Activated T-cell treated with anti-CD3 and anti-CD28 coated beads, Interleukin-2, amount 50 U/mL, for 72 hours (primary cell): ENCODE data around the gene MAGI1. TPM values are rescaled to one million over a fixed set of nuclear protein-coding genes. Genes with fewer than 3 reads are reported as not detected.

Experiments used
- ATAC-seq, 2 donors: fragments of 150-1000 bp; cut with Tn5 transposase; replicated peaks in 1 of 2; 2 replicates each; pipeline ENCODE4 v1.10.0; 2021; ENCODE audit warnings: moderate library complexity in 2 of 2, mild to moderate bottlenecking in 1 of 2
- DNase-seq, 2 donors: peaks; one replicate each; pipeline ENCODE4 v3.0.0; 2021 to 2022; ENCODE audit warnings: mixed read lengths in 1 of 2
- H3K27ac Mint-ChIP-seq: one replicate; pipeline ENCODE4 v1.8.0; 2022; ENCODE audit warnings: mild to moderate bottlenecking, moderate library complexity, mixed read lengths
- H3K27me3 Mint-ChIP-seq: one replicate; pipeline ENCODE4 v1.8.0; 2022; ENCODE audit warnings: low read depth, mixed read lengths
- H3K36me3 Mint-ChIP-seq, 2 donors: one replicate each; pipeline ENCODE4 v1.8.0; 2022; ENCODE audit warnings: mixed read lengths in 2 of 2, mild to moderate bottlenecking in 1 of 2; ENCODE audit not compliant: insufficient read depth in 2 of 2
- H3K4me1 Mint-ChIP-seq: one replicate; pipeline ENCODE4 v1.8.0; 2022; ENCODE audit warnings: low read depth, mixed read lengths
- H3K4me3 Mint-ChIP-seq, 2 donors: one replicate each; pipeline ENCODE4 v1.8.0; 2022; ENCODE audit warnings: mild to moderate bottlenecking in 2 of 2, mixed read lengths in 2 of 2, moderate library complexity in 2 of 2
- H3K9me3 Mint-ChIP-seq, 2 donors: one replicate each; pipeline ENCODE4 v1.8.0; 2022; ENCODE audit warnings: mixed read lengths in 2 of 2
- total RNA-seq, 2 donors: library from RNA; stranded (reverse); gene quantifications; one replicate each; pipeline ENCODE4 v1.2.3, GENCODE V29; 2022

MAGI1 gene
- total RNA-seq, 2 donors from 2014 or later: 0.41 to 0.67 TPM

DNA sequence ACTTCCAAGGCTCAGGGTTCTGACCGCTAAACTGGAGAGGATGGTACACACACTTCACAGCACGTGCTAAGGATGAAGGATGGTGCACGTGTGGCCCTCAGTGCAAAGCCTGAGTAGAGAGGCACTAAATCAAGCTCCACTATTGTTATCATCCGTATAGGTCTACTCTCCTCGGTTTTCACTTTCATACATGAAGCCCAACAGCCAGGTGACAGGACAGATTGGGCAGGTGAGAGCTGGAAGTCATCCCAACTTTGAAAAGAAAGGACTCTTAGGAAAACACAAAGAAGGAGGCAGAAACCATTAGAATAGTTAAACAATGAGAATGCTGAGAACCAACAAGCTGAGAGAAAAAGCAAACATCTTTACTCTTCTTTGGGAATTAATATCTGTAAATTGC is 21.1 kb downstream of the MAGI1 start:
- H3K27me3 Mint-ChIP-seq: peaks cover 6% of the 10 kb centered on the region
- H3K36me3 Mint-ChIP-seq: peaks cover 0 to 2% of the 10 kb centered on the region in 2 donors
- ATAC-seq (no peak), DNase-seq (no peak)
- H3K9me3 Mint-ChIP-seq: no peaks in the 10 kb centered on the region
- no peak overlapping the region for H3K27ac Mint-ChIP-seq
- H3K4me1 Mint-ChIP-seq: no peaks in the 10 kb centered on the region
- H3K4me3 Mint-ChIP-seq: no peak overlapping the region

DNA sequence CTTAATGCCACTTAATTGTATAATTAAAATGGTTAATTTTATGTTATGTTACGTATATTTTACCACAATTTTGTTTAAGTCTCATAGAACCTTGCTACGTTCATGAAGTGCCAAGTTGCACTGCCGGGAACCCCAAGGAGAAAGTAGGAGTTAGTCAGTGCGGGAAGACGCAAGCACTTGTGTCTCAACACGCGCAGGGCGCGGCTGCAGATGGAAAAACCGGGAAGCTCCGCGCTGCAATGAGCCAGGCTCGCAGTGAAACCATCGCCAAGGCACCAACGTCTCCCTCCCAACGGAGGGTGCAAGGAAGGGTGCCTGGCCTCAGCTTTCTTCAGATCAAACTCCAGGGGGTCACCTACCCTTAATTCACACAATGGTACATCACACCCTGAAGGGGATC is 21.6 kb downstream of the MAGI1 start:
- Mint-ChIP-seq H3K4me3 (no peak overlapping the region), H3K27me3 (peaks cover 6% of the 10 kb centered on the region), H3K36me3 (peaks cover 0 to 2% of the 10 kb centered on the region in 2 donors), H3K4me1 (no peaks in the 10 kb centered on the region), H3K27ac (no peak overlapping the region), H3K9me3 (no peaks in the 10 kb centered on the region)
- DNase-seq (no peak), ATAC-seq (no peak)

DNA sequence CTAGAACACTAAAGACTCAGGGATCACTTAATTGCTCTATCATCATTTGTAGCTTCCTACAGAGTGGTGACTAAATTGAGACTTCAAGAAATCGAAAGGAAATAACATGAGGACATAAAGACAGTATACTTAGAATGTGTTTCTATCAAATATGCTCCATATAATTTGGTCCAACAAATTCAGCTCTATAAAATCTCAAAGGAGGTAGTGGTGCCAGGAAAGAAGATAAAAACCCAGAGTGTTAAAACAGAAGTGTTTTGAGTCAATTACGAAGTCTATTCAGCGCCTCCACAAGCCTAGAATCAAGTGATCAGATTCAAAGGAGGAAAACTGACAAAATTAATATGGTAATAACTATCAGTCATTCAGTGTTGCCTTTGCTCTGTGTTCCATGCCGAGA is 22.9 kb downstream of the MAGI1 start:
- ATAC-seq: no peak
- no peak overlapping the region for H3K27ac Mint-ChIP-seq

DNA sequence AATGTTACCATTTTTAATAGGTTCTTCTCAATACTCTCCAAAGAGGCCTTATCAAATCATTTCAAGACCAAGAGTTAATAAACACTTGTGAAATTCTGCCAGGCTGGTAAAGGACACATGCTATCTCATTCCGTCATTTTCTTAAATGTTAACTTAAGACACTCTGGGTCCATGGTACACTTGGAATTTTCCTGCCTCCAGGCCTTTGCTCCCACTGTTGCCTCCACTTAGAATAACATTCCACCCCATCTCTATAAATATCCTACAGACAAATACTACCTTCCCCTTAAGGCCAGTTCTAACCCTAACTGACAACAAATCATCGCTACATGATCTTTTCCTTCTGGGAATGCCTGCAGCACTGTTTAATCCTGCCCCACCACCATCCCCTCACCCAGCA is 24.1 kb downstream of the MAGI1 start:
- Mint-ChIP-seq H3K27me3 (no peaks in the 10 kb centered on the region), H3K27ac (no peak overlapping the region), H3K9me3 (no peaks in the 10 kb centered on the region), H3K4me3 (no peak overlapping the region), H3K4me1 (no peaks in the 10 kb centered on the region), H3K36me3 (peaks cover 0 to 2% of the 10 kb centered on the region in 2 donors)
- DNase-seq (no peak), ATAC-seq (no peak)

More for the DNA sequence above, 22.9 kb downstream of the MAGI1 start:
- no peaks in the 10 kb centered on the region for H3K4me1 Mint-ChIP-seq
- no peak overlapping the region for H3K4me3 Mint-ChIP-seq
- DNase-seq: no peak
- peaks cover 3% of the 10 kb centered on the region for H3K27me3 Mint-ChIP-seq
- peaks cover 0 to 2% of the 10 kb centered on the region in 2 donors for H3K36me3 Mint-ChIP-seq
- no peaks in the 10 kb centered on the region for H3K9me3 Mint-ChIP-seq

DNA sequence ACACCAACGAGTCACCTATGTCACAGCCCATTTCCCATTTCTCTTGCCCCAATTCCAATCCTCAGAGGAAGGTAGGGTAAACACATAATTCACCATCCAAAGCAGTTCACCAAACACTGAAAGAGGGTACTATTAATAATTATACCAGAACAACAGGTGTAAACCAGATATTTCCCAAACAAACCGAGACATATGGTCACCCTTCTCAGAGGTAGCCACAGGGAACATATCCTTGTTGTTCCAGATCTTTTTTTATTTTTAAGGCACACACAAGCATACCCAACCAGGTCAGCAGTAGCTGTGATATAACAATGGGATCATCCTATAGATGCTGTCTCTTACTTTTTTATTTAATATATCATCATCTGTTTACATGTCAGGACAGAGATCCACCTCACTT is 24.7 kb downstream of the MAGI1 start:
- no peak for DNase-seq
- Mint-ChIP-seq H3K9me3 (no peaks in the 10 kb centered on the region), H3K4me1 (no peaks in the 10 kb centered on the region), H3K27ac (no peak overlapping the region), H3K27me3 (no peaks in the 10 kb centered on the region), H3K36me3 (peaks cover 0 to 2% of the 10 kb centered on the region in 2 donors), H3K4me3 (no peak overlapping the region)
- no peak for ATAC-seq

DNA sequence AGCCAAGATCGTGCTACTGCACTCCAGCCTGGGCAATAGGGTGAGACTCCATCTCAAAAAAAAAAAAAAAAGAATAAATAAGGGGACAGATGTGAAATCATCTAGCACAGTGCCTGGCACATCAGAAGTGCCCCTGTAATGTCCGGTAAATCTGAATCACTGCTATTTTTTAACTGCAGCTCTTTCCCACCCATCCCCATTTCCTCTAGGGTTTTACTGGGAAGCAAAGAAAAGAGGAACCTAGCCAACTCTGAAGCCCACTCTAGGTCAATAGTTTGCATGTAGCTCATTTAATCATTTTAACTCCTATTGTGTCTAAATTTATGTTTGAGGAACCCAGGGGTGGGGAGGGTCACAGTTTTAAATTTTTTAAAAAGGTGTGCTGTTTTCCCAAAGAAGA is 26.0 kb downstream of the MAGI1 start:
- Mint-ChIP-seq H3K36me3 (peaks cover 0 to 2% of the 10 kb centered on the region in 2 donors), H3K4me1 (no peaks in the 10 kb centered on the region), H3K27me3 (no peaks in the 10 kb centered on the region), H3K4me3 (no peak overlapping the region), H3K9me3 (no peaks in the 10 kb centered on the region), H3K27ac (no peak overlapping the region)
- ATAC-seq (no peak), DNase-seq (no peak)

DNA sequence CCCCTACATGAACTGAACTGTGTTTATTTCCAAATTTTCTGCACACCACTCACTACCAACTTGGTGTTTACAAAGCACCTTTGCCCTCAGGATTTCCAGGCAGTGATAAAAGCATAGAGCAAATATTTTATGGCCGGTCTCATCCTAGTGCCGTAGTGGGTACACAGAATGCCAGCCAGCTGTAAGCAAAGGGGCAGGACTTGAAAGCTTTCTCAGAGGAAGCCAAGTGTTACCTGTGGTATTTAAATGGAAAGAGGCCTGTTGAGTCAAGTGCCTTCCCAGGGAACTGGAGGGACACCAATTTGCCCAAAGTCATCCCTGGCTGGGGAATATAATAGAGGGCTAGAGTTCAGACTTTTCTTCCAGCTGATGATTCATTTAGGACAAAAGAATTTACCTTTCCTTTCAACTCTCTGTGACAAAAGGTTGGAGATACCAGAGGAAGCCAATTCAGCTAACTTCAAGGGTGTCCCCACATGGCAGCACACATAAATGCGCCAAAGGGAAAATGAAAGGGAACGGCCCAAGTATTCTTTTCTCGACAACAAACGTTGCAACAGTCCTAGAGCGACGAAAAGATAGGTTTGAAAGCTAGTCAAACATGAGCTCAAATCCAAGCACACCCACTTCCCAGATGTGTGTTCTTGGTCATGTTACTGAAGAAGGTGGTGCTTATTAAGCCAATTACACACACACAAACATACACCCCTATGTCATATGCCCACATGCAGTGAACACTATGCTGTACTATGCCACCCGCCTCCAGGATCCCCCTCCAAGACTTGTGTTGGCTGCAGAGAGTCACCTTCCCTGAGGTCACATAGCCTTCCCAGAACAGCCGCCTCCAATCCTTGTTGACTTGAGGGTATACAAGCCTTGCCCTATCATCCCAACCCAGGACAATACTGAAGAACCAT is 27.7 kb downstream of the MAGI1 start:
- Mint-ChIP-seq H3K4me1 (no peaks in the 10 kb centered on the region), H3K36me3 (no peaks in the 10 kb centered on the region)
- ATAC-seq: no peak

DNA sequence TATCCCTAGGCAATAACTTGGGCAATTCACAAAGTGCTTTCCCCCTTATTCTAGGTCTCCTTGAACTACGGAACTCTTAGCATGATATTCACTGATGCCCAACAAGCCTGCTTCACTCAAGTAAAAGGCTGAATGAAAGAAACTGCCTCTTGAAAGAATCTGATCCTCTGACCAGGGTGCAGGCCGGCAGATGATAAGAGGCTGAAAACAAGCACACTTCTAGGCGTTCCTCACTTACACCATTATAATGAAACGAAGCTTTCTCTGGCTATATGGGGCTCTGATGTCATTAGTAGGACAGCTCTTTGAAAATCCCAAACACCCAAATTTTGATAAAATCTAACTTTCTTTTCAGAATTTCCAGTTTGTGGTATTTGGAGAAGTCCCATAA is 28.4 kb downstream of the MAGI1 start:
- Mint-ChIP-seq H3K27ac (no peak overlapping the region), H3K4me1 (no peaks in the 10 kb centered on the region), H3K36me3 (no peaks in the 10 kb centered on the region), H3K4me3 (no peak overlapping the region), H3K27me3 (peaks cover 5% of the 10 kb centered on the region), H3K9me3 (no peaks in the 10 kb centered on the region)
- DNase-seq: no peak
- no peak for ATAC-seq

More for the DNA sequence above, 27.7 kb downstream of the MAGI1 start:
- no peaks in the 10 kb centered on the region for H3K27me3 Mint-ChIP-seq
- no peak overlapping the region for H3K4me3 Mint-ChIP-seq
- H3K27ac Mint-ChIP-seq: no peak overlapping the region
- no peak for DNase-seq
- H3K9me3 Mint-ChIP-seq: no peaks in the 10 kb centered on the region

DNA sequence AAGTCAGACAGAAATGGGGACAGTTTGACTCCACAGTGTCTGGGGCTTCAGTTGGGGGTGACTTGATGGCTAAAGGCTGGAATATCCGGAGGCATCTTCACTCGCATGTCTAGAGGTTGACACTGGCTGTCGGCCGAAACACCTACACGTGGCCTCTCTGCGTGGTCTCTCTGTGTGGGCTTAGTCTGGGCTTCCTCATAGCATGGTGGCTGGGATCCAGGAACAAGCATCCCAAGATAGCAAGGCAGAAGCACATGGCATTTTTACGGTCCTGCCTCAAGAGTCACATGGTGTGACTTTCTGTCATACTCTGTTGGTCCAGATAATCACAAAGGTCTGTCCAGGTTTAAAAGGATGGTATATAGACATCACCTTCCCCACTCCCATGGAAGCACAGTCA is 34.5 kb downstream of the MAGI1 start:
- DNase-seq (no peak), ATAC-seq (no peak)
- H3K4me3 Mint-ChIP-seq: no peak overlapping the region
- no peaks in the 10 kb centered on the region for H3K4me1 Mint-ChIP-seq
- peaks cover 18% of the 10 kb centered on the region for H3K27me3 Mint-ChIP-seq
- H3K27ac Mint-ChIP-seq: no peak overlapping the region
- no peaks in the 10 kb centered on the region for H3K36me3 Mint-ChIP-seq
- no peaks in the 10 kb centered on the region for H3K9me3 Mint-ChIP-seq

DNA sequence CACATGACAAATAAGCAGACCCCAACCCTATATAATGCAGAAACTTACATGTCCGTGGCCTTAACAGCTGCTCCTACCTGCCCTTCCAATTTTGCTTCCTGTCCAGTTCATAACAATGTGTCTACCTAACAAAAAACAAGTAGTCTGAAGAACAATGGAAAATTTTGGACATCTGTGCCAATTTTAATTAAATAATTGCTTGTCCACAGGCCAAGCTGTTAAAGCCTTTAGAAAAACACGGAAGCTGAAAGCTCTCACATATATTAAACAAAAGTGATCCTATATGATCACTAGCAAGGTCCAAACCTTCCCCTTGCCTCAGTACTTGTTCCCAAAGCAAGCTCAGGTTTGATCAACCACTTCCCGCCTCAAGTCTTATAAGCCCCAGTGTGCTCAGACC is 37.1 kb downstream of the MAGI1 start:
- Mint-ChIP-seq H3K36me3 (no peaks in the 10 kb centered on the region), H3K27me3 (peaks cover 18% of the 10 kb centered on the region), H3K4me3 (no peak overlapping the region), H3K27ac (no peak overlapping the region), H3K9me3 (no peaks in the 10 kb centered on the region), H3K4me1 (no peaks in the 10 kb centered on the region)
- no peak for DNase-seq
- ATAC-seq: no peak

DNA sequence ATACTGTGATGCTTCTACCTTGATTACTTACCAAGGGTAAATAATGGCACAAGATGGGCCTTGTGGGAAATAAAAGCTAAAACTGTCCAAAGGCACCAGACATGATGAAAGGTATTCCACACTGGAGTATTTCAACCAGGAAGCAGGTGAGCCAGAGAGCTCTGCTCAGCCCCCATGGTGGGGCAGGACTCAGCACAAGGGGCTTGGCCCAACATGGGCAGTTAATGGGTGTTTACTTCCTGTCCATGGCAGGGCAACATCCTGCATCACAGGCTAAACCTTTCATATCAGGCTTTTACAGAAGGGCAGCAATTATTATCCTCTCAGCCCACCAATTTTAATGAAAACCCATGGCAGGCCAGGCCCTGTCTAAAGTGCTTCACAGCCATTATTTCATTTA is 38.2 kb downstream of the MAGI1 start:
- Mint-ChIP-seq H3K27ac (no peak overlapping the region), H3K4me1 (no peaks in the 10 kb centered on the region), H3K9me3 (no peaks in the 10 kb centered on the region), H3K36me3 (no peaks in the 10 kb centered on the region), H3K27me3 (peaks cover 15% of the 10 kb centered on the region), H3K4me3 (no peak overlapping the region)
- ATAC-seq (no peak), DNase-seq (no peak)

DNA sequence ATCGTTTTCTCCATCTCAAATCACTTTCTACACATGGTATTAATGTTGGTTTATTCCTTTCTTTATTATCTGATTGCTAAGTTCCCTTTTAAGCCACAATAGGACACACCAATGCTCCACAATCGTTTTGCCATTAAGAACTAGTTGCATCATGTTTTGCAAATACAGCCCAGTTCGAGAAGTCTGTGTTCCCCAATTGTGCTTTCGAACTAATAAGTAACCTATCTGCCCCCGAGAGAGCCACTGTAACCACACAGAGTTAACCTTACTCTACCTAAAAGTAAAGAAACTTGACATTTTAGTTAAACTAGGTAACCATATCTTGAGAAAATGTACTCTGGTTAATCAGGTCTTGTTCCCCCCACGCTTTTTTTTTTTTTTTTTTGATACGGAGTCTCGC is 39.1 kb downstream of the MAGI1 start:
- no peak overlapping the region for H3K27ac Mint-ChIP-seq
- H3K27me3 Mint-ChIP-seq: peaks cover 11% of the 10 kb centered on the region
- no peak for DNase-seq
- no peak overlapping the region for H3K4me3 Mint-ChIP-seq
- no peaks in the 10 kb centered on the region for H3K36me3 Mint-ChIP-seq
- no peak for ATAC-seq
- no peaks in the 10 kb centered on the region for H3K4me1 Mint-ChIP-seq
- no peaks in the 10 kb centered on the region for H3K9me3 Mint-ChIP-seq

DNA sequence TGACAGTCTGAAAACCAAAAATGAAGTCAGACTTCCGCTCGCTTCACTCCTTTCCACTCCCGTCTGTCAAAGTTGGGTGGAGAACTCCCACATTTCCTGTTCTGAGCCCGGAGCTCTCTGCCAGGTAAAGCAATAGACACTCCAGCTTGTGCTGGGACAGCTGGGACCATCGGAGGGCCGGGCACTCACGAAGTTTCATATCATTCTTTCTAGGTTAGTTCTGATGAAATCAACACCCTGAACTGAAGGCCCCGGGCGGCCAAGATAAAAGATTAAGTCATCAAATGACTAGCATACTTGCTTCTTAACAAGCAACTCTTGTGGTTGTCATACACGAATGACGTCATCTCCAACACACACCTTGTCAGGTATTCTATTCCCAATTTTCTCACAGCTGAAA is 42.1 kb downstream of the MAGI1 start:
- Mint-ChIP-seq H3K27me3 (no peaks in the 10 kb centered on the region), H3K4me1 (no peaks in the 10 kb centered on the region), H3K27ac (no peak overlapping the region), H3K4me3 (no peak overlapping the region), H3K36me3 (no peaks in the 10 kb centered on the region), H3K9me3 (peaks cover 0 to 2% of the 10 kb centered on the region in 2 donors)
- ATAC-seq: no peak
- DNase-seq: no peak

DNA sequence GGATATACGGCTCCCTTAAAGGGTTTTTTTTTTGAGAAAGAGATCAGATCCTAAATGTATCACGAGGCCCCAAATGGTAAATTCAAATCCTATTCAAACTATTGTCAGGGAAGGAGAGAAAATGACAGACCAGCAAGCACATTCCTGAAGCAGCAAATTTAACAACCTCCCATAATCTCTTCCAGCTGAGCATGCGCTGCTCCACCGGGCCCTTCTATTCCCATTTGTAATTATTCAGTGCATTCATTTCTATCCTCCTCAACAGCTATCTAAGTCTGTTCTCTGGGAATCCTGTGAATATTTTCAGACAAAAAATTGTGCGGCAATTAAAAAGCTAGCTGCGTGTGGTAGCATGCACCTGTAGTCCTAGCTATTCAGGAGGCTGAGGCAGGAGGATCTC is 43.2 kb downstream of the MAGI1 start:
- DNase-seq (no peak), ATAC-seq (no peak)
- peaks cover 0 to 2% of the 10 kb centered on the region in 2 donors for H3K9me3 Mint-ChIP-seq
- no peaks in the 10 kb centered on the region for H3K4me1 Mint-ChIP-seq
- H3K4me3 Mint-ChIP-seq: no peak overlapping the region
- no peaks in the 10 kb centered on the region for H3K27me3 Mint-ChIP-seq
- H3K36me3 Mint-ChIP-seq: no peaks in the 10 kb centered on the region
- H3K27ac Mint-ChIP-seq: no peak overlapping the region
